GM12874 (cell line): Measurements from ENCODE around the gene PHACTR1.

ENCODE experiments used
- TF ChIP-seq, protein P1 (sequence below): IDR thresholded peaks from 2 replicates; pipeline ENCODE4 v1.5.1; 2011; ENCODE audit warnings: low read depth, mild to moderate bottlenecking, control low read depth, low read length, moderate library complexity; ENCODE audit not compliant: insufficient read depth

Gene PHACTR1

DNA sequence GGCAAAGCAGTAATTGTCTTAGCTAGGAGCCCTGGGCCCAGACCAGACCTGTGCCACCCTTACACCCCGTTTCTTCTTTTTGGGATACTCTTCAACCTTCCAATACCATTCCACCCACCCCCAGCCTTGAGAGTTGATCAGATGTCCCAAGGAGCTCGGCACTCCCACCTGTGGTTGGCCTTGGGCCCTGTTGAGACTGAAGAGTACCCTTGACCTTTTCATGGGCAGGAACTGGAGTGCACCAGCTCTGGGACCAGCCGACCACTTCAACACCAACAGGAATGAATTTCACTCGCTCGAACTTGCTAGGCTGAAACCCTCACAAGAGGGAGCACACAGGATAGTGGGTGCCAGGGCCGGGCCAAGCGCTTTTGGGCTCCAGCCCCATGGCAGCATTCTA lies 273.6 kb downstream of the PHACTR1 start:
- TF ChIP-seq, protein P1, sequence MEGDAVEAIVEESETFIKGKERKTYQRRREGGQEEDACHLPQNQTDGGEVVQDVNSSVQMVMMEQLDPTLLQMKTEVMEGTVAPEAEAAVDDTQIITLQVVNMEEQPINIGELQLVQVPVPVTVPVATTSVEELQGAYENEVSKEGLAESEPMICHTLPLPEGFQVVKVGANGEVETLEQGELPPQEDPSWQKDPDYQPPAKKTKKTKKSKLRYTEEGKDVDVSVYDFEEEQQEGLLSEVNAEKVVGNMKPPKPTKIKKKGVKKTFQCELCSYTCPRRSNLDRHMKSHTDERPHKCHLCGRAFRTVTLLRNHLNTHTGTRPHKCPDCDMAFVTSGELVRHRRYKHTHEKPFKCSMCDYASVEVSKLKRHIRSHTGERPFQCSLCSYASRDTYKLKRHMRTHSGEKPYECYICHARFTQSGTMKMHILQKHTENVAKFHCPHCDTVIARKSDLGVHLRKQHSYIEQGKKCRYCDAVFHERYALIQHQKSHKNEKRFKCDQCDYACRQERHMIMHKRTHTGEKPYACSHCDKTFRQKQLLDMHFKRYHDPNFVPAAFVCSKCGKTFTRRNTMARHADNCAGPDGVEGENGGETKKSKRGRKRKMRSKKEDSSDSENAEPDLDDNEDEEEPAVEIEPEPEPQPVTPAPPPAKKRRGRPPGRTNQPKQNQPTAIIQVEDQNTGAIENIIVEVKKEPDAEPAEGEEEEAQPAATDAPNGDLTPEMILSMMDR, result no peak

GRCh38 chr6:12991435-12991834 lies 274.9 kb downstream of the PHACTR1 start:
- TF ChIP-seq, protein P1, result no peak

DNA sequence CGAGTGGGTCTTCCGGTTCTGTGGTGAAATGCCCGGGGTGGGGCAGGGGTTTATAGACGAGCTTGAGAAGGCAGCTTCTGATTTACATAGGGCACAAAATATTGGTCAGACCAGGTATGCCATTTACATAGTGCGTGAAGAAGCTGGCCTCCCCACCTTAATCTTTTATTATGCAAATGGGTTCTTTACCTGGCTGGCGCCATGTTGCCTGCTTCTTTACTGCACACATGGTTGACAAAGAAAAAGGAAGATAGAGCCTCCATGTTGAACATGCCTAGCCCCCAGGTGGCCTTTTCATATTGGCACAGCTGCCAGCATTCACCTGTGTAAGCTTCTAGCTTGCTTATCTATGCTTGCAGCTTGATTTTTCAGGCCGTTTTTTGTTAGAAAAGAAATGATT lies 276.2 kb downstream of the PHACTR1 start:
- TF ChIP-seq, protein P1, result no peak

DNA sequence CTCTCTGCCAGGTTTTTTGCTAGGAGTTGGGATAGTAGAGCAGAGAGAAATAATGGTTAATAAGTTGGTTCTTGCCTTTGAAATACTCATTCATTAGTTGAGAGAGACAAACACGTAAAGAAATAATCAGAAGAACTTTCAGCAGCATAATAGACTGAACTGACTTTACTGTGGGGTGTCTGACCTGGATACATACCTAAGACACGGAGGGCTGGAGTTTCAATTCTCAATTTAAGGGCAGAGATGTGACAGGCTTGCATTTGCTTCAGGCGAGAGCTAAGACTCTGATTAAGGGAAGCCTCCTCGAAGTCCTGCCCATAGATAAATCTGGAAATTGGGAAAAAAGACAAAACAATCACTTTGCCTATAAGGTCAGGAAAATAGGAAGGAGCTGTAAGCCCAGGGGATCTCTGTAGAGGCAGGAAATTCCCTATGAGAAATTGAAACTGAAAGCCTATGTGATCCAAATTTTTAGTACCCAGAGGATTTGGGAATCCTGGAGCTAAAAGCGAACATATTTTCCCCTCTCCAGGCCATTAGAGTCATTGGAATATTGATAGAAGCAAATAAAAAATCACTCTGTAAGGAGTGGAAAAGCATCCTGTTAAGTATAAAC lies 276.8 kb downstream of the PHACTR1 start:
- TF ChIP-seq, protein P1, result no peak

DNA sequence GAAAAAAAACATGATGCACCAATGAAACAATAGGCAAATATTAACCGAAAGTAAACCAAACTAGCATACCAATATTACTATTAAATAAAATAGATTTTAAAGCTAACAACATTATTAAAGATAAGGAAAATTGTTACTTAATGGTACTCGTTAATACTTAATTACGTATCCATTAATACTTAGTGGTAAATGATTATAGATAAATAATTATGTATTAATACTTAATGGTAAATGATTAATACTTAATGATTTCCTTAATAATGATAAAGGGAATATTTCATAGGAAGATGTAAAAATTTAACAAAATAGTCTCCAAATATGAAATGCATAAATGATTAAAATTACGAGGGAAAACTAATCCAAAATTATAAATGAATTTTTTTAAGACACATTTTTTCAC lies 278.9 kb downstream of the PHACTR1 start:
- TF ChIP-seq, protein P1, result no peak

DNA sequence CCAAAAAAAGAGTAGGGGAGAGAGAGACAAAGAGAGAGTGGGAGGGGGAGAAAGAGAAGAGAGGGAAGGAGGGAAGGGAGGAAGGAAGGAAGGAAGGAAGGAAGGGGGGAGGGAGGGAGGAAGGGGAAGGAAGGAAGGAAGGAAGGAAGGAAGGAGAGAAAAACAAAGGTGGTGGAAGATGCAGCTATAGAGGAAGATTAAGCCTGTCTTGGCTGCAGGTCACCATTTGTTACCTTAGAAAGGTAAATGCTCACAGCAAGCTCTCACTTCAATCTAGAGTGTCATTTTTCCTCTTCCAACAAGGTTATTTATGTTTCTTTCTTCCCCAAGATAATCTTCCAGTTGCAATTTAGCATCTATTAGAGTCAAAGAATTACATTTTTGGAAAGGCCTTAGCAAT lies 284.0 kb downstream of the PHACTR1 start:
- TF ChIP-seq, protein P1, result no peak

DNA sequence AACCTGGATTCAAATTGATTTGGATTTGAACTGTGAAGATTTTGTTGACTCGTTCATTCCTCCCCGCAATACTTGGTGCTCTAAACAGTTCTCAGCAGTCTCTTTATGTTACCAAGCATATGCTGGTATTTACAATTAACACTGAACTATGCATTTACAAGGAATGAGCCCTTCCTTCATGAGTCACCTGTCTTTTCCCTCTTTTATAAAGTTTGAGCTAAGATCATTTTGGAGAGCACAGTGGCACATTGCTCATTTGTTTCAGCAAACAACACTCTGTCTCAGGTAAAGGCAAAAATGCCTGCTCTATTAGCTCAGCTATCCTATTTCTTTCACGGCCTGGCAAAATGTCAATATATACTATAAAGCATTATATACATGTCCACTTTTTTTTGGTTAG lies 285.4 kb downstream of the PHACTR1 start:
- TF ChIP-seq, protein P1, result no peak

DNA sequence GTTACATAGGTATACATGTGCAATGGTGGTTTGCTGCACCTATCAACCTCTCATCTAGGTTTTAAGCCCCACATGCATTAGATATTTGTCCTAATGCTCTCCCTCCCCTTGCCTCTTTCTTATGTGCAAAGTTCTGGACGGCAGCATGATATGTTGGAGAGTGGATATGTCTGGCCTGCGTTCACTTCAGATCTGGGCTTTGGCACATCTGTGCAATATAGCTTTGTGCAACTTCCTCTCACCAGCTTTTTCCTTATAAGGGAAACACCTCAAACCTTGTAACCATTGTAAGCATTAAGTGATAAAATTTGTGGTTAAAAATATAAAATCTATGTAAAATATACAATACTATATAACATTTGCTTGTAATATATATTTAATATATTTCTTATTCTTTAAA lies 288.0 kb downstream of the PHACTR1 start:
- TF ChIP-seq, protein P1, result no peak
